ENCODE measurements around the gene TNFRSF18.

Gene TNFRSF18

DNA sequence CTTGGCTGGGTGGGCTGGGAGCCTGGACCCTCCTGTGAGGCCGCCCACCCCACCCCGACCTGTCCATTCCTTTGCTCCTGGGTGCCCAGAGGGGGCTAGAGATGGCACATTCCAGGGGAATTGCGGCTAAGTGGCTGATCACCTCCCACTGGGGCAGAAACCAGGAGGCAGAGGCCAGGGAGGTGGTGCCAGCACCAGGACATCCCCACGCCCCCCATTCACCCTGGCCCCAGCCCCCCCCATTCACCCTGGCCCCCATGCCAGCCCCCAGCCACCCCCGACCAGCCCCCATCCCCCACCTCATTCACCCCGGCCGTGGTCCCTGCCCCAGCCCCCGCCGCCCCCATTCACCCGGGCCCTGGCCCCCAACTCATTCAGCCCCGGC lies 33.9 kb upstream of the TNFRSF18 start:
- DNase-seq = no peak

DNA sequence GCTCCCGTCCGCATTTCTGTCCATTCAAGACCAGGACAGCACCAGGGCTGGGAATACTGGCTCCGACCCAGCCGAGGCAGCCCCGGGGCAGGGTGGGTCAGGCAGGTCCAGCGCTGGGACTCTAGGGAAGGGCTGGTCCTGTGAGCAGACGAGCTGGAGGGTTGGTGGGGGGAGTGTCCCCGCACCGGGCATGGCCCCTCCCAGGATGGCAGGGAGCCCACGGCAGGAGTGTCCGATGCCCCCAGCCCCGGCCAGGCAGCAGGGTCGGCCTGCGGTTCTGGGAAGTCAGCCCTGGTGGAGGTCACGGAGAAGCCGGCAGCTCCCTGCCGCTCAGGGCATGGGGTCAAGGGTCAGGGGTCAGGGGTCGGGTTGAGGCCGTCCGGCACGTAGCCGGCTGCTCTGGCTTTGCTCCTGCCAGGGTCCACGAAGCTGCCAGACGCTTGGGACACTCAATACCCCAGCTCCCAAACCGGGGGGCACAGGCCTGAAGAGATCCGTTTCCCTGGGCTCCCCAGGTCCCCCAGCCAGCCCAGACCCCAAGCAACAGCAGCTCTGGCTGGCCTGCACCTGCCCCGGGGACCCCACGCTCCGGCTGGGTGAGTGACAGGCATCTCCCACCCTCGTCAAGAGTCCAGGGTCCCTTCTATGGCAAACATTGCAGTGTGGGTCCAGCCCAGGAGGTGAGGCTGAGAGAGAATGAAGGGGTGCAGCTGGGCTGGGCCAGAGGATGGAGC lies 33.4 kb upstream of the TNFRSF18 start:
- DNase-seq = no peak

DNA sequence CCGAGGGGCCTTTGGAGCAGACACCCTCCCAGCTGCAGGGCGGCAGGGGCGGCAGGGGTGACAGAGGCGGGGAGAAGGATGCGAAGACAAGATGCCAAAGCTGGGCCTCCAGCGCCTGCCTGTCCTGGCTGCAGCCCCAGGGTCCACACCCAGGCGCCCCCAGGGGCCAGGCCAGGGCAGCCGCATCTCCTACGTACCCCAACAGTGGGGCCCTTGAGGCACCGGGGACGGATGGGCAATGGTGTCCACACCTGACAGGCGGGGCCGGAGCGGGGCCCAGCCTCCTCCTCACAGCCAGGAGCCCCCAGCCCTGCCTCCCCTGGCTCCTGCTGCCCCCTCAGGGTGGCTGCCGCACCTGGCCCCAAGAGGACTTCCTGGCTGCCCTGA lies 32.8 kb upstream of the TNFRSF18 start:
- no peak for DNase-seq

DNA sequence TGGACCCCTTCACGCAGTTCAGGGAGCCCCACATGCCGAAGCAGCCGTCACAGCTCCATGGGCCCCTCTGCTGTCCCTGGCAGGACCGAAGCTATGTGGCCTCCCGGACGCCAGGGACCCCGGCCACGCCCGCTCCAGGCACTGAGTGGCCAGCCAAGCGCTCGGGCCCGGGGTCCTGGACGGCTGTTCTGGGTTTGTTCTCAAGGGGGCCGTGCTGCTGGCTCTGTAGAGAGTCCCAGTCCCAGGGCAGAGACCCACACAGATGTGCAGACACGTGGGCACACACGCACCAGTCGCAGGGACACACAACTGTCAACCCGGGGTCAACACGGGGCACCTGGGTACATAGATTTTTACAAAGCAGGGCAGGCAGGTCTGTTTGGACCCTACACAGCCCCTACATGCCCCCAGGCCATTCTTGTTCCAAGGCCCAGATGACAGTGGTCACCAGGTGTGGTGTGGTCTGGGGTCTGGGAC lies 32.3 kb upstream of the TNFRSF18 start:
- DNase-seq = no peak

DNA sequence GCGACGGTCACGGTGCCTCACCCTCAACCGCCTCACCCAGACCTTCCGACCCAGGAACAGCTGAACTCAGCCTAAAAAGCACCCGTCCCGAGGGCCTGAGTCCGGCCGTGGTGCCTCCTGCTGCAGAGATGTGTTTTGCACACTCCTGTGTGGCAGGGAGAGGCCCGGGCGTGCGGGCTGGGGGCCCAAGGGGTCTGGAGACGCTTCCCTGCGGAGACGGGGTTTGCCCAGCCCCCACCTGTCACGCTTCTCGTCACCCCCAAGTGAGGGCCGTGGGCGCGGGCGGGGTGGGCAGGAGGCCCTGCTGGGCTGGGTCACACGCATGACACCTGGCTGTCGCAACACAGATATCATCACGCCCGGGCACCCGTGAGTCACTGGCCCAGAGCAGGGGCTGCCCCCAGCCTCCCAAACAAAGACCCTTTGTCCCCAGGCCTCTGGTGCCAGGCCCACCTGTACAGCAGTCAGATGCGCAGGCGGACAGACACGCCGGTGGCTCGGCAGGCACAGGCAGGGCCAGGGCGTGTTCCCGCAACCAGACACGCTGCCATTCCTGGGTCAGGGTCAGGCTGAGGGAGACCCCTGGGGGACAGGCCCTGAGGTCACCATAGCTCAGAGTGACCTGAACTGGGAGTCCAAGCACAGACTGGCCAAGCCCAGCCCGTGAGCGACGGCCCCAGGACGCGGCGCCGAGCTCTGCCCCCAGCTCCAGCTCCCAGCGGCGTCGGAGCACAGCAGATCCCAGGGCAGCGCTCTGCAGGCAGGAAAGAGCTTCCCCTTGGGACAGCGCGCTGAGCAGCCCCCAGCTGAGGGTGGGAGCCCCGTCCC lies 31.7 kb upstream of the TNFRSF18 start:
- DNase-seq = no peak

DNA sequence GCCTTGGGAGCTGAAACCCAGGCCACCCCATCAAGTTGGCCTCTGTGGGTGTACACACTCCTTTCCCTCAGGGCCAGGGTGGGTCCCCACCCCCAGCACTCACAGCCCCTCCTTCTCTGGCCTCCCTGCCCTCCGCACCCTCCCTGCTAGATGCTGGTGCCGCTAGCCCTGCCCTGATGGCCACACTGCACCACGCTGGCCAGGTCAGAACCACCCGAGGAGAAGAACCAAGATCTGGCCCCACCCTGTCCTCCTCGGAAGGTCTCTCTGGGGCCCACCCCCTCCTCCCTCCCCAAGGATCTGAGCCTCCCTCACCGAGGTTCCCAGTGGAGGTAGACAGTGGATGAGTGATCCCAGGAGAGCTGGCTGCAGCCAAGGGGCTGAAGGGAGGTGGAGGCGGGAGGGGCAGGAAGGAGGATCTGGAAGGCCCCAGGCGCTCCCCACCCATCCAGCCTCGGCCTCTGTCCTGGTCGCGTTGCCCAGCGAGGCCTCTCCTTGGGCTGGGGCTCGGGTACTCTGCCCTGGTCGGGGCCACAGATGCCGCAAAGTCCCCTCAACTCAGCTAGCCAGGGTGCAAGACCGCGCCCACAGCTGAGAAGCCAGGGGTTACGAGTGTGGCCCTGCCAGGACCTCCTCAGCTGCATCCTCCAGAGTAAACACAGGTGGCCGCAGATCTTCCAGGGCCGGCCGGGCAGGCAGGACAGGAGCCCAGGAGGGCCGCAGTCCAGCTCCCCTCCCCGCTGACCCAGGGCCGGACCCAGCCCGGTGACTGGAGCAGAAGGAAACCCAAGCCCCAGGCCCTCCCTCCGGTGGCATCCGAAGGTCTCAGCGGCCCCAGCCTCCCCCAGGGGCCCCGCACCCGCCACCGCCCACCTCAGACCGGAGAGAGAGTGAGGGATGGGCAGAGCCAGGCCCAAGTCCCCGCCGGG lies 30.8 kb upstream of the TNFRSF18 start:
- DNase-seq = no peak

DNA sequence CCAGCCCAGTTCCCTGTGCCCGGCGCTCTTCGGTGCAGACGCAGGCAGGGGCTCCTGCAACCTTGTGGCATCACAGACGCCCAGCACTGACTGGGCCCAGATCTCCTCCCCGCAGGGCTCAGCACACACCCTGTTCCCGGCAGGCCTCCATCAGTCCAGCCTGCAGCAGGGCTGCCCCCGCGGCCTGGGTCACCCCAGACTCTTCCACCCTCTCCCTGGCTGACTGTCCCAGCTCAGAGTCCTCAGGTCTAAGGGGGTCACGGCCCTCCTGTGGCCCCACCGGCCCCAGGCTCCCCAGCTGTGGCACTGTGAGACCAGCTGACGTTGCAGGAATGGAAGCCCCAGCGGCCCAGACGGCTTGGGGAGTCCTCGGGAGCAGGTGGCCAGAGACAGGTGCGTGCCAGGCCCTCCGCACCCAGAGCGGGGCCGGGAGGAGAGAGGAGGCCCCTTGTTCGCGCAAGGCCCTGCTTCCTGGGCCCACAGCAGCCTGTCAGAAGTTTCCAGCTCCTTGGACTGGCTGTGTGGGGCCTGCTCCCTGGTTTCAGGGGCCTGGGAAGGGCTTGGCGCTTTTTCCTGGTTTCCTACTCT lies 29.9 kb upstream of the TNFRSF18 start:
- no peak for DNase-seq

DNA sequence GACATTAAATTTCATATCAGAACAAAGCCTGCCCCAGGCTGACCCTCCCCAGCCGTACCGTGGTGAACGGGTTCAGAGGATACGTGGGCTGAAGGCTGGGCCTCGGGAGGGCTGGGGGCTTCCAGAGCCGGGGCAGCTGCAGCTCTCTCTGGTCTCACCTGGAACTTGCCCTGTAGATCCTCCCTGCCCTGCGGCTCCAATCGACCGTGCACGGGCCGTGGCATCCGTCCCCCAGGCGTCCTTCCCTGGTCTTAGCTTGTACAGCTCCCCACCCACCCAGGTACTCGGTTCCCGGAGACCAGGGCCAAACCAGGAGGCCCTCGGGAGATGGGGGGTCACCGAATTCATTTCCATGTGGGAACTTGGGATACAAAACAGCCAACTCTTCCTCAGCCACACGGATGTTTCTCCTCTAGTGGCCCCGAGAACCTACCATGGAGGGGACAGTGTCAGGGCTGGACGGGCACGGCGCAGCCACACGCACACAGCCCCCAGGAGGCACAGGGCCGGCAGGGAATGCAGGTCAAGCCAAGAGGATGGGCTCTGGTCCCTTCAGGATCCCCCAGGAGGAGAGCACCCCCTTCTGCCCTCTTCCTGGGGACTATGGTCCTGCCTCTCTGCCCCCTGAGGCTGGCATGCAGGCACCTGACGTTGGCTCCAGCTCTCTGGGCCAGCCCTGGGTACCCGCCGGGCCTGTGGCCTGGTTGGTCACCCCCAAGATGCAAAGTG lies 28.8 kb upstream of the TNFRSF18 start:
- no peak for DNase-seq

DNA sequence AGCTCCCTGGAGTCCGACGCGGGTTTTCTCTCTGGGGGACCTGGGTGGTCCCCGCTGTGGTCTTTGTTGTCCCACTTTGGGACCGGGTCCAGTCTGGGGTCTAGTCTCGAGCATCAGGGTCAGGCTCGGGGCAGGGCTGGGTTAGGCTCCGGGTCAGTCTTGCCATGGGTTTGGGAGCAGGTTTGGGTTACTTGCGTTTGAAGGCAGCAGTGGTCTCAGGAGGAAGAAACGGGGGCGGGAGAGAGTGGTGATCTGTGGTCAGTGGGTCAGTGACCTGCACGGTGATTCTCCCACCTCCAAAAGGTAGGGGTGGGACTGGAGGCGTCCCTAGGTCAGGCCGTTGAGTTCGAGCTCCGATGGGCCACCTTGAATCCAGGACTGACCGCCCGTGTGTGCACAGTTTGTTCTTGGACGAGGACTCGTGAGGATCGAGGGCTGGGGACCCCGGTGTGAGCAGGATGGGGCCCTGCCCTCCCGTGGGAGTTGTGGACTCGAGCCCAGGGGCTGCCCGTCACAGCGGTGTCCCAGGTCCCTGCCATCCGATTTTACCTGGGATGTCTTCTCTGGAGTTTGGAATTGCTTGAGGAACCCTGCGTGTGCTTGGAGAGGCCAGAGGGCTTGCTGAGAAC lies 27.9 kb upstream of the TNFRSF18 start:
- no peak for DNase-seq

DNA sequence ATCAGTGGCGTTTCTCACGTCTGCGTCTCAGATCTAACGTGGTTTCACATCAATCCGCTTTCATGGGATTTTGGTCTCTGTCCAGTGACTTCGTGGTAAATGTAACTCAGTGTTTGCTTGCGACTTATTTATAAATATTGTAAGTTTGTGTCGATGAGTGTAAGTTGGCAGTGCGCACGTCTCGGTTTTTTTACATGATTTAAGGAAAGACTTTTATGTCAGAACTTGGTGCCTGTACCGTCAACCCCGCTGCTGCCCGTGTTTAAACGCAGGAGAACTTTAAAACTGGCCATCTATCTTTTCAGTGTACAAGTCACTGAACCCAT lies 27.1 kb upstream of the TNFRSF18 start:
- no peak for DNase-seq

DNA sequence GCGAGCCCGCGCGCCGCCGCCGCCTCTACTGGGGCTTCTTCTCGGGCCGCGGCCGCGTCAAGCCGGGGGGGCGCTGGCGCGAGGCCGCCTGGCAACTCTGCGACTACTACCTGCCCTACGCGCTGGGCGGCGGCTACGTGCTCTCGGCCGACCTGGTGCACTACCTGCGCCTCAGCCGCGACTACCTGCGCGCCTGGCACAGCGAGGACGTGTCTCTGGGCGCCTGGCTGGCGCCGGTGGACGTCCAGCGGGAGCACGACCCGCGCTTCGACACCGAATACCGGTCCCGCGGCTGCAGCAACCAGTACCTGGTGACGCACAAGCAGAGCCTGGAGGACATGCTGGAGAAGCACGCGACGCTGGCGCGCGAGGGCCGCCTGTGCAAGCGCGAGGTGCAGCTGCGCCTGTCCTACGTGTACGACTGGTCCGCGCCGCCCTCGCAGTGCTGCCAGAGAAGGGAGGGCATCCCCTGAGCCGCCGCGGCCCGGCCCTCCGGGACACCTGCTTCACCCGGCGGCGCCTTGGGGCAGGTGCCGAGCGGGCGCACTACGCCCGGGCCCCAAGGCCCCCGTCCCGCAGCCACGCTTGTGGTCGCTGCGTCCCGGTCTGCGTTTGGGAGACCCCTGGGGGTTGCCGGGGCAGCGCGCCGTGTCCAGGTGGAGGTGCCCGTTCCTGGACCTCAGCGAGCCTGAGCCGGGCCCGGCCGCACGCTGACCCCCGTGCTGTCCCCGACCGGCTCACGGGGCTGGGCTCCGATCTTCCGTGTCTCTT lies 26.6 kb upstream of the TNFRSF18 start:
- DNase-seq = no peak

DNA sequence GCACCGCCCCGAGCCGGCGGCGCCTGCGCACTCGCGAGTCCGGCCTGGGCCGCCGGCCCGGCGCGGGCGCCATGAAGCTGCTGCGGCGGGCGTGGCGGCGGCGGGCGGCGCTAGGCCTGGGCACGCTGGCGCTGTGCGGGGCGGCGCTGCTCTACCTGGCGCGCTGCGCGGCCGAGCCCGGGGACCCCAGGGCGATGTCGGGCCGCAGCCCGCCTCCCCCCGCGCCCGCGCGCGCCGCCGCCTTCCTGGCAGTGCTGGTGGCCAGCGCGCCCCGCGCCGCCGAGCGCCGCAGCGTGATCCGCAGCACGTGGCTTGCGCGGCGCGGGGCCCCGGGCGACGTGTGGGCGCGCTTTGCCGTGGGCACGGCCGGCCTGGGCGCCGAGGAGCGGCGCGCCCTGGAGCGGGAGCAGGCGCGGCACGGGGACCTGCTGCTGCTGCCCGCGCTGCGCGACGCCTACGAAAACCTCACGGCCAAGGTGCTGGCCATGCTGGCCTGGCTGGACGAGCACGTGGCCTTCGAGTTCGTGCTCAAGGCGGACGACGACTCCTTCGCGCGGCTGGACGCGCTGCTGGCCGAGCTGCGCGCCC lies 25.9 kb upstream of the TNFRSF18 start, which contains the start of gene B3GALT6:
B3GALT6 (plus strand) TSS at position 30 of the 588 bp plus-strand sequence; CDS start at position 72, 42 bp downstream.
- DNase-seq = peak; percentile 66

DNA sequence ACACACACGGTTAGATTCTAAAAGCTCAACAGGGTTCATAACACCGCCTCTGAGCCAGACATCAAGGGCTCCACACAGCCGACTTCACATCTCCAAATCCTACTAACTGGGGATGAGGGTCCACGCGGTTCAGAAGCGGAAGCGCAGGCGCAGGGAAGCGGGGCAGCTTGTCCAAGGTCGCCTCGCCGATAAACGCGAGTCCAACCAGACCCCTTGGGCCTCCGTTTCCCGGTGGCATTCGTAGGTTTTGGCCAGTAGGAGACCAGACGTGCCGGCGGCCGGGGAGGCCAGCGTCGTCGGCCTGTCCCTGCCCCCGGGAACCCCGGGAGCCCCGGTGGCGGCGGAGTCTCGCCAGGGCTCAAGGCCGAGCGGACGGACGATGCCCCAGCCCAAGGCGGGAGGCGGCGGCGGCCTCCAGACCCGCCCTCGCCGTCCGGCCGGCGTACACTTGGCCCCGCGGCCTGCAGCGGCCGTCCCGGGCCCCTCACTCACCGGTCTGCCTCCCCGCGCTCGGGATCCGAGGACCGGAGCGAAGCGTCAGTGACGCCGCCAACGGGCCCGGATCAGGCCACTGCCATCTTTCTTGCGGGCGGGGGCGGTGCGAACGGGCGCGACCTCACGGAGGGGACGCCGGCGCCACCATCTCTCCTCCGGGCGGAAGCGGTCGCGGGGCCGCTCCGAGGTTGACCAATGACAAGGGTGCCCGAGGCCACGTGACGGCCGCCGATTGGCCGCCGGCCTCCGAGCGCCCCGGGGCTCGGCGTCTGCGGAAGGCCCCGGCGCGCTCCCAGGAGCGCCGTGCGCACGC lies 25.2 kb upstream of the TNFRSF18 start, which contains the start of gene SDF4:
SDF4 (minus strand) TSS at position 602 of the 808 bp plus-strand sequence. CDS start 3,229 bp downstream, outside the sequence.
- peak; percentile 96 for DNase-seq

DNA sequence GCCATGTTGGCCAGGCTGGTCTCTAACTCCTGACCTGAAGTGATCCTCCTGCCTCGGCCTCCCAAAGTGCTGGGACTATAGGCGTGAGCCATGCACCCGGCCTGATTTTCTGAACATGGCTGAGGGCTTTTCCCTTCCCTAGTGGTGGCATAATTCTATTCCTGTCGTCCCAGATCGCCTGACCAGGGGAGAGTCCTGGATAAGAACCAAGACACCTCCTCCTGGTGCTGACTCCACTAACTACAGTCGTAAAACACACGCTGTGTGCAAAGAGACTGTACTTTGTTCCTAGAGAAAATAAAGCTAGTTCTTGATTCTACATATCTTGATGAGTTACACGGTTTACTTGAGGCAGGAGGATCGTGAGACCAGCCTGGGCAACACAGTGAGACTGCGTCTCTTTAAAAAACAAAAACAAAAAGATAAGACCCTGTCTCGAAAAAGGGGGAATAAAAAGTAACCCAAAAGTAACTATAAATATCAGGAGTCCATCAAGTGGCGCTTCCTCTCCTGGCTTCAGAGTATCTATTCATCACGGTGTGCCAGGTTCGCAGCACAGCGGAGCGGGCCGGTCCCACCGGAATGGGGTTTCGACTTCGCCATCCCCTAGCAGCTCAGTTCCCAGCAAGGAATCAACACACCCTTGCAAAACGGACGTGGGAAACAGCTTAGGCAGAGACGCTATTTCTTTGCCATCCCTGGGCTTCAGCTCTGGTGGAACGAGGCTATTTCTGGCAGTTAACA lies 24.4 kb upstream of the TNFRSF18 start:
- DNase-seq = no peak

DNA sequence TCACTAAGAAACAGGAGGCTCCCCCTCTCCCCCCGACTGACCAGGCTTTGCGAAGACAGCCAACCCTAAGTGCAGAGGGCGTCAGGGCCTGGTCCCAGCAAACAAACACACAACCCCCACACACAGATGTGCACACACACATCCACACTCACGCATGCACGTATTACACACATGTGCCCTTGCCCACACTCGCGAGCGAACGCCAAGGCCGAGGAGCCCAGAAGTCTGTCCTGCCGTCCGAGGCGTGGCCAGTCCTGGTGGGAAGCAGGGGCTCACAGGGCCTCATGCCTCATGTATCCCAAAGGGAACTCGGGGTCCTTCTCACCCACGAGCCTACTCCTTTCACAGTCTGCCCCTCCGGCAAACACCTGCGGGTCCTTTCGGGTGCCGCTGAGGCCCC lies 23.4 kb upstream of the TNFRSF18 start:
- no peak for DNase-seq

DNA sequence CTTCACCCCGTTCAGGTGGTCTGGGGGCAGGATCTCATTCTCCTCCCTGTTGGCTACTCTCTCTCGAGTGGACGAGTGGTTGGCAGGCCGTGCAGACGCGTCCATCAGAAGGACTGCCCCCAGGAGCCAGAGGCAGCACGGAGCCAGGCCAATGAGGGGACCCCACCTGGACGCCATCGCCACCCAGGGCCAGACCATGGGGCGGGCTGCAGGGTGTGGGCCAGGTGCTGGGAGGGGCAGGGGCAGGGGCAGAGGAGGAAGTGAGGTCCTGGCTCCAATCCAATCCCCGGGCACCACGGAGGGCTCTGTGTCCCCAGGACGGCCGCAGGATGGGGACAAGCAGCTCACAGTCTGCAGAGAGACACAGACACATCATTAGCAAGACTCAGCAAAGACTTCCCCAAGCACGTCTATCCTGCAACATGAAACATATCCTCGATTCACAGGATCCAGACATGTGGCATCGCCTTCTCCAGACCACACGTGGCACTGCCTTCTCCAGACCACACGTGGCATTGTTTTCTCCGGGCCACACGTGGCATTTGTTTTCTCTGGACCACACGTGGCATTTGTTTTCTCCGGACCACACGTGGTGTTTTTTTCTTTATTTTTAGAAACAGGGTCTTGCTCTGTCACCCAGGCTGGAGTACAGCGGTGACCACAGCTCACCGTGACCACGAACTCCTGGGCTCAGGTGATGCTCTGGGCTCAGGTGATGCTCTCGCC lies 22.4 kb upstream of the TNFRSF18 start:
- DNase-seq = no peak

DNA sequence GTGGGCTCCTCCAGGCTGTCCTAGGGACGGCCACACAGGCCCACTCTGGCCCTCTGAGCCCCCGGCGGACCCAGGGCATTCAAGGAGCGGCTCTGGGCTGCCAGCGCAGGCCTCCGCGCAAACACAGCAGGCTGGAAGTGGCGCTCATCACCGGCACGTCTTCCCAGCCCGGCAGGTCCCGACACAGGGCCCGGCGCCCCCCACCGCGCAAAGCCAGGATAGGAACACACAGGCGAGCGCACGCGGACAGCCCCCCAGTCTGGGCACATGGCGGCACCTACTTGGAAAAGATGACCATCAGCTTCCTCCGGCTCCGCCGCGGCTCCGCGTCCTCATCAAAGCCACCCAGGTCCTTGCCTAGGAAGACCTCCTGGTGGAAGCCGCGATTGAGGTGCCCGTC lies 21.8 kb upstream of the TNFRSF18 start:
- no peak for DNase-seq

DNA sequence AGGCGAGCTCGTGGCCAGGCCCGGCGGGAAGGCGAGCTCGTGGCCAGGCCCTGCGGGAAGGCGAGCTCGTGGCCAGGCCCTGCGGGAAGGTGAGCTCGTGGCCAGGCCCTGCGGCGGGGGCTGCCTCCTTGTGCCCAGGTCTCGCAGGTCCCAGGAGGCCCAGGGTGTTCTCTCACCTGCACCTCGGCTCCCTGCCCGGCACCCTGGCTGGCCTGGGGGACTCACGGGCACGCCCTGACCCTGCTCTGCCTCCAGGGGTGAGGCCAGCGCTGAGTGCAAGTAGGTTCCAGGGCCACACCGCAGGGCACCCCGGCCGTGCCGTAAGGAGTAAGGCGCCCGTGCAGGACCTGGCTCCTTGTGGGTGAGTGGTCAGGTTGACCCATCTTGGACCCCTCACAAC lies 21.0 kb upstream of the TNFRSF18 start:
- no peak for DNase-seq
